ENCODE data around the gene CCDC8.
"Not testable (repeated sequence)": the region's sequence is repeated elsewhere in the genome, so short reads cannot be mapped to it uniquely, and the experiment has no call there.

Gene CCDC8, protein sequence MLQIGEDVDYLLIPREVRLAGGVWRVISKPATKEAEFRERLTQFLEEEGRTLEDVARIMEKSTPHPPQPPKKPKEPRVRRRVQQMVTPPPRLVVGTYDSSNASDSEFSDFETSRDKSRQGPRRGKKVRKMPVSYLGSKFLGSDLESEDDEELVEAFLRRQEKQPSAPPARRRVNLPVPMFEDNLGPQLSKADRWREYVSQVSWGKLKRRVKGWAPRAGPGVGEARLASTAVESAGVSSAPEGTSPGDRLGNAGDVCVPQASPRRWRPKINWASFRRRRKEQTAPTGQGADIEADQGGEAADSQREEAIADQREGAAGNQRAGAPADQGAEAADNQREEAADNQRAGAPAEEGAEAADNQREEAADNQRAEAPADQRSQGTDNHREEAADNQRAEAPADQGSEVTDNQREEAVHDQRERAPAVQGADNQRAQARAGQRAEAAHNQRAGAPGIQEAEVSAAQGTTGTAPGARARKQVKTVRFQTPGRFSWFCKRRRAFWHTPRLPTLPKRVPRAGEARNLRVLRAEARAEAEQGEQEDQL

GRCh38 chr19:46413262-46414031, at the start of gene CCDC8:
TSS of gene CCDC8 (minus strand) at chr19:46413564. CDS start at chr19:46412810, 754 bp downstream.
- DNase-seq (ENCODE audit: low read depth in 2 of 2), result no peak

- no peak for DNase-seq (ENCODE audit: low read depth in 2 of 2)
These were observed 48.2 kb upstream of the CCDC8 start for GRCh38 chr19:46461537-46461936.

GRCh38 chr19:46460981-46461380, 47.6 kb upstream of the CCDC8 start:
- DNase-seq (ENCODE audit: low read depth in 2 of 2), result no peak

DNA sequence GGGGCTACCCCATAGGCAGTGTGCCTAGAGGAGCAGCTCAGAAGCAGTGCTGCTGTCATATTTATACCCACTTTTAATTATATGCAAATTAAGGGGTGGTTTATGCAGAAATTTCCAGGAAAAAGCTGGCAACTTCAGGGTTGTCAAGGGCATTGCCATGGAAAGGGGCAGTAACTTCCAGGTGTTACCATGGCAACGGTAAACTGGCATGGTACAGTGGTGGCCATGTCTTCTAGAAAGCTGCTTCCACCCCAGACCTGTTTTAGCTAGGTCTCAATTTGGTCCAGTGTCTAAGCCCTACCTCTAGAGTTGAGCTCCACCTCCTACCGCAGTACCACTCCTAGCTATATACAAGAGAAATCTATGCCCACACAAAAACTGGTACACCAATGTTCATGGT, 46.7 kb upstream of the CCDC8 start:
- DNase-seq (ENCODE audit: low read depth in 2 of 2), result no peak

- no peak for DNase-seq (ENCODE audit: low read depth in 2 of 2)
These were observed 43.6 kb upstream of the CCDC8 start for GRCh38 chr19:46456930-46457329.

GRCh38 chr19:46454244-46454643, 40.9 kb upstream of the CCDC8 start:
- DNase-seq (ENCODE audit: low read depth in 2 of 2), result no peak

GRCh38 chr19:46453661-46454060, 40.3 kb upstream of the CCDC8 start:
- no peak for DNase-seq (ENCODE audit: low read depth in 2 of 2)

GRCh38 chr19:46452186-46452585, 38.8 kb upstream of the CCDC8 start:
- DNase-seq (ENCODE audit: low read depth in 2 of 2), result no peak

- DNase-seq (ENCODE audit: low read depth in 2 of 2), result no peak
These were observed 38.0 kb upstream of the CCDC8 start for GRCh38 chr19:46451352-46451751.

DNA sequence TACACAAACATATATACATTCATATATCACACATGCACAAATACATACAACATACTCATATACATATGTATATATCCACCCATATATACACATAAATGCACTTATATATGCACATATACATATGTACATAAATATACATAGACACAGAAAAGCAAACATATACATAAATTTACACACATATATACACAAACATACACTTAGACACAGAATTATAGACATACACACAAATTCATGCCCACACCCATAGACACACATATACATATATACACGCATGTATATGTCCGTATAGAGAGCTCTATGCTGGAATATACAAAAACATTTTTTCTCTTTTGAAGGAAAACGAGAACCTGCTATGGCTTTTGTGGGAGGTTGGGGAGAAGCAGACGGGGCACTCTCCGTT, 37.4 kb upstream of the CCDC8 start:
- DNase-seq (ENCODE audit: low read depth in 2 of 2), result no peak

- no peak for DNase-seq (ENCODE audit: low read depth in 2 of 2)
These were observed 35.9 kb upstream of the CCDC8 start for GRCh38 chr19:46449228-46449627.

- DNase-seq (ENCODE audit: low read depth in 2 of 2), result no peak
These were observed 35.2 kb upstream of the CCDC8 start for GRCh38 chr19:46448601-46449000.

DNA sequence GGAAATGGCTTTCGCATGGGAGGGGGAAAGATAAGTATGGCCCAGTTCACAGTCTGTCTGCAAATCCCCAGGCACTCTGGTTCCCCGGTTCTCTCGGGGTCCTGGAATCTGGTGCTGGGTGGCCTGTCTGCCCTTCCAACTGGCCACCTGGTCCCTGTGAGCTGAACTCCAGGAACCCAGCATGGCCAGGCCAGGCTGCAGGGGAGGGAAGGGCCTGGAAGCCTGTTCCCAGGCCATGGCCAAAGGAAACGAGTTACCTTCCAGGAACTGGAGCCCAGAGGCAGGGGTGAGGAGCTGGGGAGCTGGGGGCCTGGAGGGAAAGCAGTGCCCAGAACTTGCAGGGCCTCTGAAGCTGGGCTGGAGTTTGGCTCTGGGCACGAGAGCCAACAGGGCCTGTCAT, 34.5 kb upstream of the CCDC8 start:
- no peak for DNase-seq (ENCODE audit: low read depth in 2 of 2)

- no peak for DNase-seq (ENCODE audit: low read depth in 2 of 2)
These were observed 33.6 kb upstream of the CCDC8 start for GRCh38 chr19:46447006-46447405.

GRCh38 chr19:46446021-46446420, 32.7 kb upstream of the CCDC8 start:
- DNase-seq (ENCODE audit: low read depth in 2 of 2), result no peak

DNA sequence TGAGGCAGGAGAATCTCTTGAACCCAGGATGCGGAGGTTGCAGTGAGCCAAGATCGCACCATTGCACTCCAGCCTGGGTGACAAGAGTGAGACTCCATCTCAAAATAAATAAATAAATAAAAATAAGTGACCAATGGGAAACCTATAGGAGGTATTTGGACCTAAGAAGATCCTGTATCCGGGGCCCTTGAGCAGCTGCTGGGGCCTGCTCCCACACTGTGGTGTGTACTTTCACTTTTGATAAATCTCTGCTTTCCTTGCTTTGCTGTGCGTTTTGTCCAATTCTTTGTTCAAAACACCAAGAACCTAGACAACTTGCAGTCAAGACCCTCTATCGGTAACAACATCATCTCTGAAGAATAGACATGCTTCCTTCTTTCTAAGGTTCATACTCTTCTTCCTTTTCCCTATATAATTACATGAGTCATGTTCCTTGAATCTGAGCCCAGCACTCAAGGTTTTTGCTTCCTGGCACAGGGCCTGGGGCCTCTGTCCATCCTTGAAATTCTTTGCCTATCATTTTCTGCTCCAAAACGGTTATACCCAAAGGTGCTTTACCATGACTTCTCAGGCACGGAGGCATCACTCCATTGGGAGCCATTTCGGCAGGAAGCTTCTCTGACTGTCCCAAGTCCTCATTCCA, 29.6 kb upstream of the CCDC8 start:
- DNase-seq (ENCODE audit: low read depth in 2 of 2), result no peak

DNA sequence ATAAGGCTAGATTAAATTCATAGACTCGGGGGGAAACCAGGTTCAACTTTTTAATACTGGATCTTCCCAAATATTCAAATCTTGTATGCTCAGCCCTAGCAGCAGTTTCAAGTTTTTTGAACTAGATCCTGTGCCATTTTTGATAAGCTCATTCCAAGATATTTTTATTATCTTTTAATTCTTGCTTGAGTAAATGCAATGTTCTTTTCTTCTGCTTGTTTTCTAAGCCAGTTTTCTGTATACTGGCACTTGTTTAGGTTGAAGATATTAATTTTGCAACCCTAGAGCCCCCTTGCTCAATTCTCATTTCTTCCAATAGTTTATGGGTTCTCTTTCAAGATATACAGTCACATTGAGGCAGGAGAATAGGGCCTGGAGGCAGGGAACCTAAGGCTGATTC, 28.5 kb upstream of the CCDC8 start:
- DNase-seq (ENCODE audit: low read depth in 2 of 2), result no peak

GRCh38 chr19:46435689-46436088, 22.3 kb upstream of the CCDC8 start:
- not testable (repeated sequence) for DNase-seq (ENCODE audit: low read depth in 2 of 2)

DNA sequence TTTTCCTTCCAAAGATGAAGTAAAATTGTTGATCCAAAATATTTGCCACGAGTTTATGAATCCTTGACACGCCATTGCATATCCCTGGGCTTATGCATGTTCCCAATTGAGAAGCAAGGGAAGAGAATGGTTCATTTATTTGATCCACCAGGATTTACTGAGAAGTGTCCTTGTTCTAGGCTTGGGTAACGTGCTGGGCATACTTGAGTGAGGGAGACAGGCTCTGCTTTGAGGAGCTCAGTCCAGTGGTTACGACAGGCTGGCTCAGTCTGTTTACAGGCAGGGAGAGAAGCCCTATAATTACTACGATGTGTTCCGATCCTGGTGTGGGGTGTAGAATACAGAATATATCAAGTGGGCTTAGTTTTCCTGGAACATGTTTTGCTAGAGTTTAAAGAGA, 21.6 kb upstream of the CCDC8 start:
- DNase-seq (ENCODE audit: low read depth in 2 of 2), result no peak

- DNase-seq (ENCODE audit: low read depth in 2 of 2), result not testable (repeated sequence)
These were observed 20.1 kb upstream of the CCDC8 start for GRCh38 chr19:46433470-46433869.

GRCh38 chr19:46431824-46432223, 18.5 kb upstream of the CCDC8 start:
- DNase-seq (ENCODE audit: low read depth in 2 of 2), result no peak

DNA sequence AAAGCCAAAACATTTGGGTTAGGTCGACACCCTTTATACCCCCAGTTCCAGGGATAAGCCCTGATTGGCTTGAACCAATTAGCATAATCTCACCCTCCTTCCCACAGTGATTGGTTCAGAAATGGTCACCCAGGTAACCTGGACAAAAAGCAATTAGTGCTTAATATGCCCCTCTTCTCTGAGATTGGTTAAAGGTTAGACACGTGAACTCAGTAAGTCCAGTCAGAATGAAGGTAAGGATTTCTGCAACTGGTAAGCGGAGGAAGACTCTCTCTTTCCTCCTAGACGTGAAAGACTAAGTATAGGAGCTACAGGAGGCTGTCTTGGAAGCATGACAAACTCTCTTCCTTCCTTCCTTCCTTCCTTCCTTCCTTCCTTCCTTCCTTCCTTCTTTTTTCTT, 16.6 kb upstream of the CCDC8 start:
- no peak for DNase-seq (ENCODE audit: low read depth in 2 of 2)

Measured in stimulated activated CD4-positive, alpha-beta T cell treated with anti-CD3 and anti-CD28 coated beads, Interleukin-15, amount 100 ng/mL, for 48 hours (primary cell).